Activated CD8-positive, alpha-beta memory T cell treated with anti-CD3 and anti-CD28 coated beads, Interleukin-2, amount 50 U/mL, for 4 hours (primary cell): ENCODE results near the gene PARD6G.

ENCODE experiments used
- DNase-seq: peaks from one replicate; pipeline ENCODE4 v3.0.0-alpha.2; 2020

Gene PARD6G, protein sequence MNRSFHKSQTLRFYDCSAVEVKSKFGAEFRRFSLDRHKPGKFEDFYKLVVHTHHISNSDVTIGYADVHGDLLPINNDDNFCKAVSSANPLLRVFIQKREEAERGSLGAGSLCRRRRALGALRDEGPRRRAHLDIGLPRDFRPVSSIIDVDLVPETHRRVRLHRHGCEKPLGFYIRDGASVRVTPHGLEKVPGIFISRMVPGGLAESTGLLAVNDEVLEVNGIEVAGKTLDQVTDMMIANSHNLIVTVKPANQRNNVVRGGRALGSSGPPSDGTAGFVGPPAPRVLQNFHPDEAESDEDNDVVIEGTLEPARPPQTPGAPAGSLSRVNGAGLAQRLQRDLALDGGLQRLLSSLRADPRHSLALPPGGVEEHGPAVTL

DNA sequence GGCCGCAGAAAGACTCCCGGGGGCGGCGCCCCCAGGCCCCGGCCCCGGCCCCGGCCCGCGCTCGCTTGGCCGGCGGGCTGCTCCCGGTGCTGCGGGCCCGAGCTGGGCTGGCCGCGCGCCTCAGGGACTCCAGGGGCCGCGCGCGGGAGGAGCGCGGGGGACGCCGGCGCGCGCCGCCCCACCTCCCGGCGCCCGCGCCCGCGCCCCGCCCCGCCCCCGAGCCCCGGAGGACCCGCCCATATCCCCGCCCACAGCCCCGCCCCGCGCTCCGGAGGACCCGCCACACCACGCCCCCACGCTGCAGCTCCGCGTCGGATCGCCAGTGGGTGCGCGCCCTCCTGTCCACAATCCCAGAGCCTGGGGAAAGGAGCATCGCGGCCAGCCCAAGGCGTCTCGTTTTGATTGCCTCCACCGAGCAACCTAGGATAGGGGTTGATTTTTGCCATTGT is at the start of gene PARD6G:
PARD6G (minus strand) TSS at position 122 of the 449 bp plus-strand sequence. CDS start 166 bp downstream, outside the sequence.
- peak; percentile 63 for DNase-seq

DNA sequence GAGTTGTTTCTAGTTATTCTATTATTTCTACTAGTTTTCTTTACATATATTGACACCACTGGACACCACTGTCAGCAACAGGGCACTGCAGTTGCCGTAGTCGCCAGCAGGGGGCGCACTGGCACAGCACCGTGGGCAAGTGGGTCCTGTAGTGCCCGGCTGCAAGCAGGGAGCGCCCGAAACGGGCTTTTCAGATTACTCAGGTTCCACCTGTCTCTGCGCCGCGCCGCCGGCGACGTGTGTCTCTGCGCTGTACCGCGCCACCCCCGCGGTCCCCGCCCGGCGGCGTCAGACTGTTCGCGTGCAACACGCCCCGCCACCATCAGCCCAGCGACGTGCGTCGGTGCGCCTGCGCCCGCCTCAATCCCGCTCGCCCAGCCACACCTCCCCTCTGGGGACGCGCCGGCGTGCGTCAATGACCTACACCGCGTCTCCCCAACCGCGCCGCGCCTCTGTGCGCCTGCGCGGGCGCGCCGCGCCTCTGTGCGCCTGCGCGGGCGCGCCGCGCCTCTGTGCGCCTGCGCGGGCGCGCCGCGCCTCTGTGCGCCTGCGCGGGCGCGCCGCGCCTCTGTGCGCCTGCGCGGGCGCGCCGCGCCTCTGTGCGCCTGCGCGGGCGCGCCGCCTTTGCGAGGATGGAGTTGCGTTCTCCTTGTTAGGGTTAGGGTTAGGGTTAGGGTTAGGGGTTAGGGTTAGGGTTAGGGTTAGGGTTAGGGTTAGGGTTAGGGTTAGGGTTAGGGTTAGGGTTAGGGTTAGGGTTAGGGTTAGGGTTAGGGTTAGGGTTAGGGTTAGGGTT is 15.1 kb upstream of the PARD6G start:
- peak; percentile 33 for DNase-seq

DNA sequence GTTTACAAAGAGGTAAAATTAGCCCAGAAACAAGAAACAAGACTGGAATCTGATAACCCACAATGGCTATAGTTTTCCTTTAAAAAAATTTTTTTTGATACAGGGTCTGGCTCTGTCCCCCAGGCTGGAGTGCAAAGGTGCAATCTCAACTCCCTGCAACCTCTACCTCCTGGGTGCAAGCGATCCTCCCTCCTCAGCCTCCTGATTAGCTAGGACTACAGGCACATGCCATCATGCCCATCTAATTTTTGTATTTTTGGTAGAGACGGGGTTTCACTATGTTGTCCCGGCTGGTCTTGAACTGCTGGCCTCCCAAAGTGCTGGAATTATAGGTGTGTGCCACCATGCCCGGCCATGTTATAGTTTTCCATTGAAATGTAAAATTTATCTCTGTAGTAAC is 12.3 kb upstream of the PARD6G start:
- no peak for DNase-seq

DNA sequence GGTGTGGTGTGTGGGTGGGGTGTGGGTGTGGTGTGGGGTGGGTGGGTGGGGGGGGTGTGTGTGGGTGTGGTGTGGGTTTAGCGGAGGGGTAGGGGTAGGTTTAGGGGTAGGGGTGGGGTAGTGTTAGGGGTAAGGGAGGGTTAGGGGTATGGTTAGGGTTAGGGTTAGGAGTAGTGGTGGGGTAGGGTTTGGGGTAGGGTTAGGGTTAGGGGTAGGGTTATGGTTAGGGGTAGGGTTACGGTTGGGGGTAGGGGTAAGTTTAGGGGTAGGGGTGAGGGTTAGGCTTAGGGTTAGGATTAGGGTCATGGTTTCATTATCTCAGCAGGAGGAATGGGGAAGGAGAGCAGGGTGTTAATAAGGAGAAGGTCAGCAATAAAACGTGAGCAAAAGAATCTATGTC is 11.3 kb upstream of the PARD6G start:
- DNase-seq = no peak

DNA sequence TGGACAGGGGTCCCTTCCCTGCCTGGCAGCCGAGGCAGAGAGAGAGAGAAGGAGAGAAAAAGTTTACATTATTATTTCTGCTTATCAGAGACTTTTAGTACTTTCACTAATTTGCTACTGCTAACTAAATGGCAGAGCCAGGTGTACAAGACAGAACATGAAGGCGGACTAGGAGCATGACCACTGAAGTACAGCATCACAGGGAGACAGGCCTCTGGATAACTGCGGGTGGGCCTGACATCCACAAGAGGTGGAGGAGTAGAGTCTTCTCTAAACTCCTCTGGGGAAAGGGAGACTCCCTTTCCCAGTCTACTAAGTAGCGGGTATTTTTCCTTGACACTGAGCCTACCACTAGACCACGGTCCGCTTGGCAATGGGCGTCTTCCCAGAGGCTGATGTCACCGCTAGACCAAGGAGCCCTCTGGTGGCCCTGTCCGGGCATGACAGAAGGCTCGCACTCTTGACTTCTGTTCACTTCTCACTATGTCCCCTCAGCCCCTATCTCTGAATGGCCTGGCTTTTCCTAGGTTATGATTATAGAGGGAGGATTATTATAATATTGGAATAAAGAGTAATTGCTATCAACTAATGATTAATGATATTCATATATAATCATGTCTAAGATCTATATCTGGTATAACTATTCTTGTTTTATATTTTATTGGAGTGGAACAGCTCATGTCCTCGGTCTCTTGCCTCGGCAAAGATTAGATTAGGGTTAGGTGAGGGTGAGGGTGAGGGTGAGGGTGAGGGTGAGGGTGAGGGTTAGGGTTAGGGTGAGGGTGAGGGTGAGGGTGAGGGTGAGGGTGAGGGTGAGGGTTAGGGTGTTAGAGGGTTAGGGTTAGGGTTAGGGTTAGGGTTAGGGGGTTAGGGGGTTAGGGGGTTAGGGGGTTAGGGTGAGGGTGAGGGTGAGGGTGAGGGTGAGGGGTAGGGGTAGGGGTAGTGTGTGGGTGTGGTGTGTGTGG is 10.5 kb upstream of the PARD6G start:
- peak; percentile 72 for DNase-seq

DNA sequence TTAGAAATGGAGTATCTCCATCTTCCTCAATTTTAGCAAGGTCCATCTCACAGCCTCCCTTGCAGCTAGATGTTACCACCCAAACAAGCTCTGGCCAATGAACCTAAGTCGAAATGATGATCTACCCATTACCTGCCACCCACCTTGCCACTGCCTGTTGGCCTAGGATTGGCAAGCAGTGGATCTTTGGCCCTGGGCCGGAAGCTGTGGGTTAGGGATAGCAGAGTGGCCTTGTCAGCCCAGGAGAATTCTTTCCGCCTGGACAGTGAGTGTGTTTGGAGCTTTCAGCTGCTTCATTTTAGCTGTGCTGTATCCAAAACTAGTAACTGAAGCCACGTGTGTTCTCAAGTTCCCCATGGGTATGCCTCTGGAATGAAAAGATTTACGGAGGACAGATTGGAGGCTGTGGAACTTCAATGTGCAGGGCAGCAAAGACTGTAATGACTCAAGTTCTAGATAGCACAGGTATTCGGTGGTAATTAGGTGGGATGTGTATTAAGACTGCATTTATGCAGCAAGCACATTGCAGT is 7.7 kb upstream of the PARD6G start:
- DNase-seq = no peak

DNA sequence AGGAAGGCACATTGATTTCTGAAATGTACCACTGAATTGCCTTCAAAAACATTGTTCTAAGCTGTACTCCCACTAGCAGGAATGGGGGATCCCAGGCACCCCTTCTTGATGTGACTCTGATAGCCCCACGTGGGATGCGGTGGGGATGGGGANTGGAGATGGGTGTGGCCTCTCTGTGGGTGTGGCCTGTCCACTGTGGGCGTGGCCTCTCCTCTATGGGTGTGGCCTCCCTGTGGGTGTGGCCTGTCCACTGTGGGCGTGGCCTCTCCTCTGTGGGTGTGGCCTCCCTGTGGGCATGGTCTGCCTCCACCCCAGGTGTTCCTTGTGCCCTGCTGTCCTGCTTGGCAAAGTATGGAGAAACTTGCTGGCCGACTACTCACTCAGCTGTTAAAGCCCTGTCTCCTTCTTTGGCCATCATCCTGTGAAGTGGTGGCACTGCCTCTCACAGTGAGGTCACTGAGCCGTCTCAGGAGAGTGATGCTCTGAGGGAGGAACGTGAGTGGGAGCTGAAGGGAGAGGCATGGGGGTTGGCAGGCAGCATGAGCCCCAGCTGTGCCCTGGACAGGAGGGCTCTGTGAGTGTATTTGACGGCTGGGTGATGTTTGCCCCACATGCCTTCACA is 6.7 kb upstream of the PARD6G start:
- no peak for DNase-seq

DNA sequence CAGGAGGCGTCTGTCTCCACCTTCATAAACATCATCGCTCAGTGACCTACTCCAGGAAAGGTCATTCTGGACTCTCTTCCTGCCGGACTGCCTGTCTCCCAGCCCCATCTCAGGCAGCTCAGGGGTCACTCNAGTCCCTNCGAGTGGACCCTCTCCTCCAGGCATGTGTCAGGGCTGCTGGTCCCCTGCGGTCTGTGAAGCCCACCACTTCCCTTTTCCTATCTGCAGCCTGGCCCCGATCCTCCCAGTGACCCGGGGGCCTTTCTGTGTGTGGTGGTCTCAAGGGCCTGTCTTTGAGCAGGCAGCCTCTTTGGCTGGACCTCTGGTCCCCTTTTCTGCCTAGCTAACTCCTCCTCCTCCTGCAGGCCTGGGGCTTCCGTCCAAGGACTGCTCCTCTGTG is 5.9 kb upstream of the PARD6G start:
- no peak for DNase-seq

DNA sequence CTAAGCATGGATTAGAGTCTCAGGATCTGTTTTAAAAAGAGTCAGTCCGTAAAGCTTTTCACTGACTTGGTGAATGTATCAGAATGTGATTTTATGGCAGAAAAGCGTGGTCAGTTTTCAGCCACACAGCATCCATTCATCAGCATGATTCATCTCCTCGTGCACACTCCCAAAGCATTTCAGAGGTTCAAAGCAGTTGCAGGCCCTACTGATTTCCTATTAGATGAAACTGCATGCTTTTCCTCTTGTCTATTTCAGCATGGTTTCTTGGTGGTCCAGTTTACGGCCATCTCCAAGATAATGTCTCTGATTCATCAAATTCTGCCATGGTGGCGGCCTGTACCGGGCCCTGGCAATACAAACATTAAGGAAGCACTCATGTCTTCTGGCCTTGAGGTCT is 4.8 kb upstream of the PARD6G start:
- no peak for DNase-seq

DNA sequence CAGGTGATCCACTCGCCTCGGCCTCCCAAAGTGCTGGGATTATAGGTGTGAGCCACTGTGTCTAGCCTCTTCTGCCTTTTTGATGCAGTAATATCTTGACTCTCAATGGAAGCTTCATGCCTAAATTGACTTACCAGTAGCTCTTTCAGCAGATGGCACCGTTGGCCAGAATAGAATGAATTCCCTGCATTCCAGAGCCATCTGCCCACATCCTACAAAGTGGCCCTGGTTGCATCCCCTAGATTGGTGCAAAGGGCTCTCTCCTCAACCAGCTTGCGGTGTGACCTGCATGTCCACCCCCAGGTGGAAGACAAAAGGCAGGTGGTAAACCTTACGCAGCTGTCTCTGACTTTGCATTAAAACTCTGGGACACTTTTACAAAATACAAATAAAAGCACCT is 4.4 kb upstream of the PARD6G start:
- DNase-seq = no peak

DNA sequence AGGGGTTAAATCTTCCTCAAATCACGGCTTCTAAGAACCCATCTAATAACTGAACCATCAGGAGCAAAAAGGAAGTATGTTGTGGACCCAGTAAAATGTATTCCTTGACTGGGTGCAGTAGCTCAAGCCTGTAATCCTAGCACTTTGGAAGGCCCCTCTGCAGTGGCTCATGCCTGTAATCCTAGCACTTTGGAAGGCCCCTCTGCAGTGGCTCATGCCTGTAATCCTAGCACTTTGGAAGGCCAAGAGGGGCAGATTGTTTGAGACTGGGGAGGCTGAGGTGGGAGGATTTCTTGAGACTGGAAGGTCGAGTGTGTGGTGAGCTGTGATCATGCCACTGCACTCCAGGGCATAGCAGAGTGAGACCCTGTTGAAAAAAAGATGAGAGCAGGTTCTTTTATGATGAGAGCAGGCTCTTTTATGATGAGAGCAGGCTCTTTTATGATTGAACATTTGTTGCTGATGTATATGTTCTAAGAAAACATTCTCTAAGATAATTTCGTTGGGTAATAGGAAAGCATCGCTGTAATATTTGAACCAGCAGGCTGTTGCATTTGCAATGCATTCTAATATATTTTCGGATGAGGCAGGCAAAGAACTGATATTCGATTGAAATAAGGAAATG is 3.5 kb upstream of the PARD6G start:
- no peak for DNase-seq

DNA sequence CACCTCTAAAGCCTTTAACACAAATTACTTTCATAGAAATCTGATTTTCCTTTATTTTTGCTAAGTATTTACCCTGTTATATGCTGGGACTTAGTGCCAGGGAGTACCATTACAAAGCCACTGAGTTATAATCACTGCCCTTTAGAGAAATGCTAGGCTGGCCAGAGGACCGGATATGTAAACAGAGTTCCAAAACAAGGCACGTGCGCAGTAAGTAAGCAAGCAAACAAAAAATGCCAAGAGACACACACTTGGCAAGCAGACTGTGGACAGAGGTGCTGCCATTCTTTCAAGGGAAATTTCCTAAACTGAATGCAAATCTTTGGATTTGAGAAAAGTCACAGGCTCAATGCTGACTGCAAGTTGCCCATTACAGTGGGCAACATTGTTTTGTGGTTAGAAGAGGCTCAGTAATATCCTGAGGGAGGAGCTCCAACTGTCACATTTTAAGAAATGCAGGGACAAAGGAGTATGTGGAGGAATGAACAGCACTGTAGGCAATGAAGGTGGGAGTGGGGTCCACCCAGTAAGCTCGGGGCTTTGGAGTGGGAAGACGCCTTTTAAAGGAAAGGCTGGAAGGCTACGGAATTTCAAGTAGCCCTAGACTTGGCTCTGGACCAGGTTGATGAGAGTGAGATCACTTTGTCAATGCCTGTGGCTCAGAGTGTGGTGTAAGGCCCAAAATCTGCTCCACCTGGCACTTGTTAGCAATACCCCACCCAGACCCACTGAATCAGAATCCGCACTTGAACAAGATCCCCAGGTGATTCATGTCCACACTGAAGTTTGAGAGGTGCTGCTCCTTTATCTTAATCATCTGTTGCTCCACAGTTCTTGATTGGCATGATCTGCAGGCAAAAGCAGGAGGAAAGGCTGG is 2.1 kb upstream of the PARD6G start:
- no peak for DNase-seq

DNA sequence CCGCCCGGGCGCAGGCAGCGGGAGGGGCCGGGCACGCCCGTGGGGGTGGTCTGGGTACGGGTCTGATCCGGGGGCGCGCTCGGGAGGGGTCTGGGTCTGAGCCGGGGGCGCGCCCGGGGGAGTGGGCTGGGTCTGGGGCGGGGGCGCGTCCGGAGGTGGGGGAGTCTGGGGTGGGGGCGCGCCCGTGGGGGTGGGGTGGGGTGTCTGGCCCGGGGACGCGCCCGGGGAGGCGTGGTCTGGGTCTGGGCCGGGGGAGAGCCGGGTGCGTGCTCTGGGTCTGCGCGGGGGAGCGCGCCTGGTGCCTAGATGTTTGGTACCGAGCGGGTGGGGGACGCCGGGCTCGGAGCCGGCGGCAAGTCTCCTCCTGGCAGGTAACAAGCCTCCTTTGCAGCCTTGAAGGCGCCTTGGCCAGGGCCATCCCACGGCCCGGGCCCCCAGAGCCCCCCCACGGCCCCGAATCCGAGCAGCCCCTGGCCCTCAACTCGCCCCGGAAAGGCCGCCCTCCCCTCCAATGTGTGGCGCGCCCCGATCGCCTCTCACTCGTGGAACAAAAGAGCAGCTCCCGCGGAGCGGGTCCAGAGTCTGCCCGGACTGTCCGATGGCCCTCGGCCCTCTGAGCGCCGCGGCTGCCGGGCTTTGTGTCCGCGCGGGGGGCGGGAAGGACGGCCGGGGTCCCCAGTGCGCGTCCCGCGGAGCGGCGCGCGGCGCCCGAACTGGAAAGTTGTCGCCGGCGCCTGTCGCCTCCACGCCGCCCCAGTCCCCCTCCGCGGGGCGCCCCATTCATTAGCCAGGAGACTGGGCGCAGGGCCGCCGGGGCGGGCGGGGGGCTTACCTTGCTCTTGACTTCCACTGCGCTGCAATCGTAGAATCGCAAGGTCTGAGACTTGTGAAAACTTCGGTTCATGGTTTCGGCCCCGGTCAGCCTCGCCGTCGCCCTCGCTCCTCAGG is 595 bp downstream of the PARD6G start:
- peak; percentile 22 for DNase-seq

DNA sequence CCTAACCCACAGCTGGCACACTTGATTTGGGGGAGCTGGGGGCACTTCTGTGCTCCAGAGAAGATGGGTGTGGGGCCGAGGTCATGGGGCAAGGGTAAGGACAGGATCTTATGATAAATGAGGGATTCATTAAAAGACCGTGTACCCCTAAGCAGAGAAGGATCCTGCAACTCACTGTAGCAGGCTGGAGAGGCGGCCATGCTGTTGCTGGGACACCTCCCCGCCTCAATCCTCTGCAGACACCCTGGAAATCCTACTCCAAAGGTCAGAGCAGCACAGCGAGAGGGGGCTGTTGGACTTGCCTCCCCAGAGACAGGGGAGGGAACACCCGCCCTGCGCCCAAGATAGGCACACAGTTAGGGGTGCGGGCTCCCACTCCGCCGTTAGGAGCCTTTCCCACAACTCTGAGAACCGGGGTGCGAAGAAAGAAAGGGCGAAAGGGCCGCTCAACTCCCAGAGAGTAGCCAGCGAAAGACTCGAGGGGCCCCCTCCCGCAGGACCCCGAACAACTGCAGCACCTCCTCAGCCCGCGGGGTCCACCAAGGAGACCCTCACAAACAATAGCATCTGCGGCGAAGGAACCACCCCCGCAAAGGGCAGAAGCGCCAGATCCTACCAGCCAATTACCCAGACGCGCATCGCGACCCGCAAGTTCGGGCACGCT is 1.4 kb downstream of the PARD6G start:
- DNase-seq = no peak

DNA sequence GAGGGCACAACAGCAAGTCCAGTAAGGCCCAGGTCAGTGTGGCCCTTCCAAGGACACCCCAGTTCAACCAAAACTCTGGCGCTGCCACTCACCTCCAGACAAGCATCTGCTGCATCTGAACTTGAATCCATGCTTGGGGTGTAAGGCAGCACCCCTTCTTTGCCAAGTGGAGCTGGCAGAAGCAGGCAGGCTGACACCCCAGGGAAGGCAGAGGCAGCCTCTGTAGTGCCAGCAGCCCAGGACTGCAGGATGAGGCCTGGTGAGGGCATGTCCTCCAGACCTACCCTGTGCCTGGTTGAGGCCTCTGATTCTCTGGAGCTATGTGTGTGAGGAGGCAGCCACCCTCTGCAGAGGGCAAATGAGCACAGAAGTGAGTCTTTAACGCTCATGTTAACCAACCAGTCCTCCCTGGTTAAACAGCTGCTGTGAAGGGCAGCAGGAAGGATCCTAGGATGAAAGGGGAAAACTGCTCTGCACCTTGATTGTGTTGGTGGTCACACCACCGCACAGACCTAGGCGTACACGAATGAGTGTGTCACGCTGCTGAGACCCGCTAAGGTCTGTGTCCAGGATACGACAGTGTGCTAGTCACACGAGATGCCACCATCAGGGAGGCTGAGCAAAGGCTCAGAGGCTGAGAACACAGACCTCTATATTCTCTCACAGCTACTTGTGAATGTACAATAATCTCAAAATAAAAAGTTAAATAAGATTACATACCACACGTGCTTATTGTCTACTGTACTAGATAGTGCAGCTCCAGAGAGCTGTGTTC is 2.2 kb downstream of the PARD6G start:
- DNase-seq = no peak

DNA sequence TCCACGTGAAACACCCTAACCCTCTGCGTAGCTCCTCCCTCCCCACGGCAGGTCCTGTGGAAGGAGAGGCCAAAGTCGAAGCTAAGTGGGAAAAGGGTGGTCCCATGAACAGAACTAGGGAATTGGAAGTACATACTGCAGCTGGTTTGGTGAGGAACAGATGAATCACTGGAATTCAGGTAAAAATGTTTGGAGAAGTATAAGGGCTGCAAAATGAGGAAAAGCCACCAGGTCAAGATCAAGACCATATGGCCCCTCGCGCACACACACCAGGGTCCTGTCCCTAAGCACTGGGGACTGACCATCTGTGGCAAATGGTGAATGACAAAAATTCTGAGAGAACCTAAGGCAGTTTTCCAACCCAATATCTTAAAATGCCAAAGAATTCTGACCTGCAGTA is 3.1 kb downstream of the PARD6G start:
- no peak for DNase-seq

DNA sequence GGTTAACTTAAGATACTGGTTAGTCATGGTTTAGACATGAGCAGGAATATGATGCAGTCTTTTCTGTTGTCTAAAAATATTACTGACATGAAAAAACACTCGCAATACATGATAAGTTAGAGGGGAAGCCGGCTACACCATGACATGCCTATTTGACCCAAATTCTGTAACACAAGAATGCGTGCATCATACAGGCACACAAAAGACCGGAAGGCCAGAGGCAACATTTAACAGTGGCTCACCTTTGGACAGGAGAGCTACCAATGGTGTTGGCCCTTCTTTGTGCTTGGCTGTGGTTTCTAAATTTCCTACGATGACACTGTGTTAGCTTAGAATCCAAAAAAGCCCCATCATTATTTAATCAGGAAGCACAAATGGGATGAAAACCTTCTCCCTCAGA is 4.1 kb downstream of the PARD6G start:
- no peak for DNase-seq
